Neuronal stem cell (in vitro differentiated cells): ENCODE measurements around the gene SGF29.
"Not testable (repeated sequence)": the region's sequence is repeated elsewhere in the genome, so short reads cannot be mapped to it uniquely, and the experiment has no call there.

Source experiments
- DNase-seq: peaks from one replicate; pipeline ENCODE4 v3.0.0-alpha.2; 2013; ENCODE audit warnings: low spot score
- H2AFZ ChIP-seq: one replicate; pipeline ENCODE4 v1.6.1; 2013; ENCODE audit warnings: mild to moderate bottlenecking, low read length, inconsistent platforms
- H2AK5ac ChIP-seq: 2 replicates; pipeline ENCODE4 v1.6.1; 2013; ENCODE audit warnings: low read depth, mild to moderate bottlenecking, inconsistent platforms, low read length, moderate library complexity, mixed read lengths
- H2BK120ac ChIP-seq: 2 replicates; pipeline ENCODE4 v1.6.1; 2013; ENCODE audit warnings: low read depth, mild to moderate bottlenecking, inconsistent platforms, low read length, moderate library complexity, mixed read lengths
- H2BK12ac ChIP-seq: one replicate; pipeline ENCODE4 v1.6.1; 2013; ENCODE audit warnings: low read length, inconsistent platforms
- H2BK15ac ChIP-seq: 2 replicates; pipeline ENCODE4 v1.6.1; 2013; ENCODE audit warnings: mild to moderate bottlenecking, low read length, inconsistent platforms, mixed read lengths
- H2BK5ac ChIP-seq: one replicate; pipeline ENCODE4 v1.6.1; 2013; ENCODE audit warnings: inconsistent platforms, mild to moderate bottlenecking, low read length, moderate library complexity
- H3K14ac ChIP-seq: one replicate; pipeline ENCODE4 v1.6.1; 2013; ENCODE audit warnings: low read length, inconsistent platforms
- H3K18ac ChIP-seq: 2 replicates; pipeline ENCODE4 v1.6.1; 2013; ENCODE audit warnings: low read length, inconsistent platforms
- H3K23ac ChIP-seq: 2 replicates; pipeline ENCODE4 v1.6.1; 2013; ENCODE audit warnings: low read depth, mild to moderate bottlenecking, mixed read lengths, low read length, inconsistent platforms; ENCODE audit not compliant: poor library complexity
- H3K27ac ChIP-seq: replicated peaks from 3 replicates; pipeline ENCODE4 v1.5.1; 2013; ENCODE audit warnings: low read length, inconsistent platforms
- H3K27me3 ChIP-seq, 3 experiments: 2 replicates each; pipeline ENCODE4 v1.6.1; 2013; ENCODE audit warnings: low read length in 3 of 3, mild to moderate bottlenecking in 2 of 3, inconsistent platforms in 1 of 3, low read depth in 1 of 3, mixed read lengths in 1 of 3, moderate library complexity in 1 of 3; ENCODE audit not compliant: control insufficient read depth in 3 of 3, insufficient read depth in 3 of 3
- H3K36me3 ChIP-seq, 2 donors: replicated peaks in 1 of 2; 2 replicates each; pipeline ENCODE4 v1.6.1; 2013; ENCODE audit warnings: low read length in 2 of 2; ENCODE audit not compliant: control insufficient read depth in 2 of 2, insufficient read depth in 2 of 2
- H3K4ac ChIP-seq: 2 replicates; pipeline ENCODE4 v1.6.1; 2013; ENCODE audit warnings: inconsistent platforms, mild to moderate bottlenecking, low read length, moderate library complexity
- H3K4me1 ChIP-seq, 2 donors: 1 replicate in 1 of 2; 2 replicates in 1 of 2; pipeline ENCODE4 v1.6.1; 2013; ENCODE audit warnings: low read length in 2 of 2, low read depth in 1 of 2; ENCODE audit not compliant: control insufficient read depth in 2 of 2, insufficient read depth in 1 of 2
- H3K4me2 ChIP-seq: one replicate; pipeline ENCODE4 v1.6.1; 2013; ENCODE audit warnings: mild to moderate bottlenecking, low read length, inconsistent platforms; ENCODE audit not compliant: insufficient read depth, poor library complexity, severe bottlenecking
- H3K4me3 ChIP-seq, 2 donors: 2 replicates each; pipeline ENCODE4 v1.5.1; 2013; ENCODE audit warnings: low read length in 2 of 2, mild to moderate bottlenecking in 2 of 2, inconsistent platforms in 1 of 2, moderate library complexity in 1 of 2
- H3K79me1 ChIP-seq: one replicate; pipeline ENCODE4 v1.6.1; 2013; ENCODE audit warnings: low read depth, mild to moderate bottlenecking, inconsistent platforms, low read length, moderate library complexity
- H3K9ac ChIP-seq: one replicate; pipeline ENCODE4 v1.6.1; 2013; ENCODE audit warnings: mild to moderate bottlenecking, low read depth, low read length, inconsistent platforms; ENCODE audit not compliant: poor library complexity
- H3K9me3 ChIP-seq, 2 donors: replicated peaks in 1 of 2; 2 replicates each; pipeline versions ENCODE3 to v1.6.1; 2013; ENCODE audit warnings: low read length in 2 of 2, mild to moderate bottlenecking in 2 of 2, inconsistent platforms in 1 of 2, low read depth in 1 of 2, mixed read lengths in 1 of 2, moderate library complexity in 1 of 2; ENCODE audit not compliant: control insufficient read depth in 2 of 2, insufficient read depth in 1 of 2
- H4K8ac ChIP-seq: one replicate; pipeline ENCODE4 v1.6.1; 2013; ENCODE audit warnings: low read depth, mild to moderate bottlenecking, inconsistent platforms, low read length, moderate library complexity
- H4K91ac ChIP-seq: one replicate; pipeline ENCODE4 v1.6.1; 2013; ENCODE audit warnings: low read length, low read depth, mild to moderate bottlenecking, inconsistent platforms; ENCODE audit not compliant: poor library complexity
- WGBS, 2 donors: extraction: QIAGEN DNeasy Blood & Tissue Kit; methylation state at CpG; one replicate each; pipeline ENCODE4 v1.1.7; 2013; ENCODE audit warnings: missing lambda C conversion rate in 2 of 2, mixed read lengths in 1 of 2; ENCODE audit not compliant: insufficient read length in 2 of 2, insufficient replicate concordance in 1 of 2; ENCODE audit errors: extremely low coverage in 2 of 2; 5-methylcytosine and 5-hydroxymethylcytosine counted together

SGF29 gene

DNA sequence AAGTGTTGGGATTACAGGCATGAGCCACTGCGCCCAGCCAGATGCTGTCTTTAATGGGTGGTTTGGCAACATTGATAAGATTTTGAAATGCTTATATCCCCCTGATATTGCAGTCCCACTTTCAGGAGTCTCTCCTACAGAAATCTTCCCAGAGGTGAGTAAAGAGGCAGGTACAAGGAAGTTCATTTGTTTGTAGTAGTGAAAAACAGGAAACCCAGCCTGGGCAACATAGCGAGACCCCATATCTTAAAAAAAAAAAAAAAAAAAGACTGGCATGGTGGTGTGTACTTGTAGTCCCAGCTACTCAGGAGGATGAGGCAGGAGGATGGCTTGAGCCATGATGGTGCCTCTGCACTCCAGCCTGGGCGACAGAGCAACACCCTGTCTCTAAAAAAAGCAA, 8.7 kb upstream of the SGF29 start:
- no CpG with 5 or more reads among the region's 3 CpGs for WGBS, 2 donors

DNA sequence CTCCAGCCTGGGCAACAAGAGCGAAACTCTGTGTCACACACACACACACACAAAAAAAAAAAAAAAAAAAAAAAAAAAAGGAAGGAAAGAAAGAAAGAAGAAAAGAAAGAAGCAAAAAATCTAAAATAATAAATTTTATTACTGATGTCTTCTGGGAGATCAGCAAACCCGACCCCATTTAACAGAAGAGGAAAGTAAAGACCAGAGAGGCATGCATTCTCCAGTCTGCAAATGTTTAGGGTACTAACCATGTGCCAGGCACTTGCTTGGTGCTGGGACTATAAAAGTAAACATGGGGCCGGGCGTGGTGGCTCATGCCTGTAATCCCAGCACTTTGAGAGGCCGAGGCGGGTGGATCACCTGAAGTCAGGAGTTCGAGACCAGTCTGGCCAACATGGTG, 7.8 kb upstream of the SGF29 start:
- H3K27ac ChIP-seq, H3K27me3 ChIP-seq, H3K4ac ChIP-seq, DNase-seq, H2BK15ac ChIP-seq, H2AFZ ChIP-seq, H3K9ac ChIP-seq, H2BK5ac ChIP-seq, H2BK12ac ChIP-seq, H4K91ac ChIP-seq, H3K79me1 ChIP-seq, H3K18ac ChIP-seq, H3K36me3 ChIP-seq, H2BK120ac ChIP-seq, H4K8ac ChIP-seq, H3K4me3 ChIP-seq, H2AK5ac ChIP-seq, H3K9me3 ChIP-seq, H3K4me1 ChIP-seq, H3K4me2 ChIP-seq, H3K14ac ChIP-seq, H3K23ac ChIP-seq: not testable (repeated sequence)
- no CpG with 5 or more reads among the region's 7 CpGs for WGBS, 2 donors

More for the DNA sequence above, 8.7 kb upstream of the SGF29 start:
- Histone ChIP-seq H2BK5ac (no peak overlapping the region), H3K79me1 (peaks cover 1% of the 10 kb centered on the region), H4K8ac (no peak overlapping the region), H2BK15ac (no peak overlapping the region), H3K9me3 (no peaks in the 10 kb centered on the region), H3K27ac (no peak overlapping the region), H3K4me1 (no peaks in the 10 kb centered on the region), H2AFZ (no peak overlapping the region), H2AK5ac (no peak overlapping the region), H3K27me3 (no peaks in the 10 kb centered on the region), H2BK12ac (no peak overlapping the region), H4K91ac (no peak overlapping the region), H3K9ac (no peak overlapping the region), H3K4ac (no peak overlapping the region), H3K36me3 (no peaks in the 10 kb centered on the region), H3K23ac (no peak overlapping the region), H2BK120ac (no peak overlapping the region), H3K14ac (no peak overlapping the region), H3K18ac (no peak overlapping the region), H3K4me3 (no peak overlapping the region), H3K4me2 (no peak overlapping the region)
- no peak for DNase-seq

GRCh38 chr16:28546626-28547025, 7.1 kb upstream of the SGF29 start:
- no peaks in the 10 kb centered on the region for H3K36me3 ChIP-seq
- no peak overlapping the region for H4K8ac ChIP-seq
- WGBS, 2 donors: no CpG with 5 or more reads among the region's 7 CpGs

GRCh38 chr16:28548306-28548802, 5.4 kb upstream of the SGF29 start:
- no peak overlapping the region for H2BK15ac ChIP-seq
- WGBS, 2 donors: no CpG with 5 or more reads among the region's 14 CpGs

More at GRCh38 chr16:28546626-28547025, 7.1 kb upstream of the SGF29 start:
- H3K27me3 ChIP-seq: no peaks in the 10 kb centered on the region
- DNase-seq: no peak
- no peak overlapping the region for H4K91ac ChIP-seq
- no peak overlapping the region for H2BK120ac ChIP-seq
- no peak overlapping the region for H2AK5ac ChIP-seq
- H2BK15ac ChIP-seq: no peak overlapping the region
- H2AFZ ChIP-seq: no peak overlapping the region
- no peak overlapping the region for H3K18ac ChIP-seq
- H3K23ac ChIP-seq: no peak overlapping the region
- no peak overlapping the region for H3K27ac ChIP-seq
- no peak overlapping the region for H2BK5ac ChIP-seq
- no peak overlapping the region for H3K4me2 ChIP-seq
- H2BK12ac ChIP-seq: no peak overlapping the region
- no peak overlapping the region for H3K4ac ChIP-seq
- H3K14ac ChIP-seq: no peak overlapping the region
- peaks cover 1% of the 10 kb centered on the region for H3K79me1 ChIP-seq
- no peaks in the 10 kb centered on the region for H3K9me3 ChIP-seq
- no peaks in the 10 kb centered on the region for H3K4me1 ChIP-seq
- H3K9ac ChIP-seq: no peak overlapping the region
- no peak overlapping the region for H3K4me3 ChIP-seq

More at GRCh38 chr16:28548306-28548802, 5.4 kb upstream of the SGF29 start:
- Histone ChIP-seq H3K18ac (no peak overlapping the region), H2BK5ac (no peak overlapping the region), H3K4me2 (no peak overlapping the region), H3K23ac (peak overlapping the region; percentile 55), H2BK12ac (no peak overlapping the region), H3K4me1 (no peaks in the 10 kb centered on the region), H3K36me3 (no peaks in the 10 kb centered on the region), H4K91ac (no peak overlapping the region), H4K8ac (no peak overlapping the region), H3K9ac (no peak overlapping the region), H3K14ac (no peak overlapping the region), H3K79me1 (no peaks in the 10 kb centered on the region), H2BK120ac (no peak overlapping the region), H2AFZ (no peak overlapping the region), H3K4ac (no peak overlapping the region), H2AK5ac (no peak overlapping the region), H3K9me3 (no peaks in the 10 kb centered on the region), H3K27ac (no peak overlapping the region), H3K27me3 (no peaks in the 10 kb centered on the region), H3K4me3 (no peak overlapping the region)
- DNase-seq: no peak
